Brain microvascular endothelial cell (primary cell): ENCODE measurements around the gene EOLA2.
"Not testable (repeated sequence)": the region's sequence is repeated elsewhere in the genome, so short reads cannot be mapped to it uniquely, and the experiment has no call there.

Experiments used
- DNase-seq: peaks from one replicate; pipeline ENCODE4 v3.0.0-alpha.2; 2020
- H3K27ac ChIP-seq: fragments of 250-450 bp; sonication (Bioruptor Pico); 2 replicates; pipeline ENCODE4 v1.5.1; 2020; ENCODE audit warnings: mild to moderate bottlenecking, moderate library complexity
- H3K27me3 ChIP-seq: fragments of 250-450 bp; sonication (Bioruptor Pico); replicated peaks from 2 replicates; pipeline ENCODE4 v1.5.1; 2020; ENCODE audit warnings: mild to moderate bottlenecking
- H3K36me3 ChIP-seq: fragments of 250-450 bp; sonication (Bioruptor Pico); replicated peaks from 2 replicates; pipeline ENCODE4 v1.5.1; 2020; ENCODE audit warnings: mild to moderate bottlenecking
- H3K4me3 ChIP-seq: 2 replicates; pipeline ENCODE4 v1.5.1; 2011; ENCODE audit warnings: low read depth, mild to moderate bottlenecking, control low read depth, low read length, moderate library complexity
- in situ Hi-C: cut with HindIII; loops from 2 replicates; pipeline ENCODE4 v1.10.0; 2017; ENCODE audit warnings: low sequenced_read_pairs, low pct_ligation_motif_present
- TF ChIP-seq, protein P1 (sequence below): IDR thresholded peaks from 2 replicates; pipeline ENCODE4 v1.5.1; 2011; ENCODE audit warnings: low read depth, mild to moderate bottlenecking, moderate library complexity, low read length, control low read depth, inconsistent platforms; ENCODE audit errors: missing control alignments

Gene EOLA2

DNA sequence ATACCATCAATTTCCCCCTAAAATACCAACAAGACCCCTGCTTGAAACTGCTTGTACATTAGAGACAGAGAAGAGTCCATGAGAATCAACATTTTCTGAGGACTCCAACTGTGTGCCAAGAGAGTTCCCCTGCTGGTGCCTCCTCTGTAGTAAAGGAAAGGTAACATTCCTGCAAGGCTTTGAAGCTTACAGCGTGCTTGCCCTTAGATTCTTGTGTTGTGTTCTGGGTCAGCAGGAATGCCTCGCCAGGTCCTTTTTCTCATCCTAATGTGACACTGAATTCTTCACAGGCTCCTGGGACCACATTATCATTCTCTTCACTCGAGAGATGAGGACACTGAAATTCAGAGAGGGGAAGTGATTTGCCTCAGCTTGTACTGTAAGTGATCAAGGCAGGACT, 9.7 kb upstream of the EOLA2 start:
- Histone ChIP-seq H3K36me3 (no peaks in the 10 kb centered on the region), H3K27ac (no peak overlapping the region), H3K4me3 (no peak overlapping the region), H3K27me3 (no peaks in the 10 kb centered on the region)
- no peak for DNase-seq
- TF ChIP-seq, protein P1, sequence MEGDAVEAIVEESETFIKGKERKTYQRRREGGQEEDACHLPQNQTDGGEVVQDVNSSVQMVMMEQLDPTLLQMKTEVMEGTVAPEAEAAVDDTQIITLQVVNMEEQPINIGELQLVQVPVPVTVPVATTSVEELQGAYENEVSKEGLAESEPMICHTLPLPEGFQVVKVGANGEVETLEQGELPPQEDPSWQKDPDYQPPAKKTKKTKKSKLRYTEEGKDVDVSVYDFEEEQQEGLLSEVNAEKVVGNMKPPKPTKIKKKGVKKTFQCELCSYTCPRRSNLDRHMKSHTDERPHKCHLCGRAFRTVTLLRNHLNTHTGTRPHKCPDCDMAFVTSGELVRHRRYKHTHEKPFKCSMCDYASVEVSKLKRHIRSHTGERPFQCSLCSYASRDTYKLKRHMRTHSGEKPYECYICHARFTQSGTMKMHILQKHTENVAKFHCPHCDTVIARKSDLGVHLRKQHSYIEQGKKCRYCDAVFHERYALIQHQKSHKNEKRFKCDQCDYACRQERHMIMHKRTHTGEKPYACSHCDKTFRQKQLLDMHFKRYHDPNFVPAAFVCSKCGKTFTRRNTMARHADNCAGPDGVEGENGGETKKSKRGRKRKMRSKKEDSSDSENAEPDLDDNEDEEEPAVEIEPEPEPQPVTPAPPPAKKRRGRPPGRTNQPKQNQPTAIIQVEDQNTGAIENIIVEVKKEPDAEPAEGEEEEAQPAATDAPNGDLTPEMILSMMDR, result no peak
- in situ Hi-C loops, result no loop called here

DNA sequence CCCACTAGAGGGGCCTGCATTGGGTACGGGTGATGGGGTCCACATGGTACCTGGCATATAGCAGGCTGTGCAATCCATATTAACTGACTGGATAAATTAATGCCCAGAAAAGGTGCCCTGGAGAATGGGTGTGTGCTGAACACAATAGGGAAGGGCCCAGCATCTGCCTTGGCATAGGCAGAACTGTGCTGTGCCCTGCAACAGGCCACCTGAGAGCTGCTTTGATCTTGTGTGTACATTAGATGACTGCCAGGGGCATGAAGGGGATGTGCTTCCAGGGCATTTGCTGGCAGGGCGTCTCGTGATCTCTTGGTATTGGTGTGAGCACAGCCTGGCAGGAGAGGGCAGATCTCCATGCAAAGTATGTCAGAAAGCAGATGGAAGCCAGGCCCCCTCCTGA, 8.6 kb upstream of the EOLA2 start:
- DNase-seq, H3K36me3 ChIP-seq, H3K4me3 ChIP-seq, in situ Hi-C loops, H3K27ac ChIP-seq, H3K27me3 ChIP-seq: not testable (repeated sequence)

DNA sequence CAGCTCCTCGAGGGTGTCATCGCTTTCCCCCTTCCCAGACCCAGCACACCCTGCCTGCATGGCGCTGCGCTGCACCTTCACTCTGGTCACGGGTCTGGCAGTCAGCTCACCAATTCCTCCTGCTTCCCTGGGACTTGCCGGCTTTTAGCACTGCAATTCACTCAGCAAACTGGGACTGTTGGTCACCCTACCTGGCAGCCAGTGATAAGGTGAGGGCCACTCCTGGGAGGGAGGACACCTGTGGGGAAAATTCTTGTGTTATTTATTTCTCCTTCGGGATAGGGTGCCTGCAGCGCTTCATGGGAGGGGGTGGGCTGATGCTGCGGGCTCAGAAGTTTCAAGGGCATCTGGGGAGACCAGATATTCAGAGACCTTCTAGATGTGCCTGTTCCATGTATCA, 7.5 kb upstream of the EOLA2 start:
- H3K27me3 ChIP-seq, H3K27ac ChIP-seq, in situ Hi-C loops, H3K36me3 ChIP-seq, DNase-seq, H3K4me3 ChIP-seq: not testable (repeated sequence)

DNA sequence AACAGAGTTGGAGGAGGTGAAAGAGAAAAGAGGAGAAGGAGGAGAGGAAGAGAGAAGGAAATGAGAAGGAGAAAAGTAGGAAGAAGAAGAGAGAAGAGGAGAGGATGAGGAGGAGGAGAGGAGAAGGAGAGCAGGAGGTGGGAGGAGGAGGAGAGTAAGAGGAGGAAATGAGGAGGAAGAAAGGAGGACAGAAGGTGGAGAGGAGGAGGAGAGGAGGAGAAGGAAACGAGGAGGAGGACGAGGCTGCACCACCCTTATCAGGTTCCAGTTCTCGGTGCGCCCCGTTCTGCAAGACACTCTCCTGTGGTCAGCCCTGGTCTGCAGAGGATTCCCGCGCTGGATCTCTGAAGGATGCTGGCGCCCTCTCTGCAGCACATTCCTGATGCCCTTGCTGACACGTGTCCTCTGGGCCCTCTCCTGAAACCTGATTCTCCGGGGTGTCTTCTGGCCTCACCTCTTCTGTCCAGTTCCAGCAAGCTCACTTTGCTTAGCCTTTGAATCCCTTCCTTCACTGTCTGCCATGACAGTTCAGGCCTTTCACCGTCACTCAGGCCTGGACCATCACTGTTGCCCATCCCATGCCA, 6.9 kb upstream of the EOLA2 start:
- H3K4me3 ChIP-seq, H3K27me3 ChIP-seq, DNase-seq, H3K27ac ChIP-seq, in situ Hi-C loops, H3K36me3 ChIP-seq: not testable (repeated sequence)

DNA sequence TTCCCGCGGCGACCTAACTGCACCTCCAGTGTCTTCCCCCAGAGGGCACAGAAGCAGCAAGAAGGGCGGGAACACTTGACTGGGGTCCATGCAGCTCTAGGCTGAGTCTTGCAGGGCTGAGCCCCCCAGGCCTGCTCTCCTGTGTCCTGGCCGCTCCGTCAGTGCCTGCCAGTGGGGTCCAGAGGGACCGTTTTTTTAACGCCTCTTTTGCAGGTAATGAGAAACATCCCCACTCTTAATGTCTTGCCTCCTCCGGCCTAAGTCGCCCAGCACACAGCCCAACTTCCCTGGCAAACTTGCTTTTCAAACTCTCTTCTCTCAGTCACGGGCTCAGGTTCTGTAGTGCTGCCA, 2.4 kb upstream of the EOLA2 start:
- DNase-seq, in situ Hi-C loops, H3K27ac ChIP-seq, H3K27me3 ChIP-seq, H3K36me3 ChIP-seq: not testable (repeated sequence)
- TF ChIP-seq, protein P1, result peak; percentile 72
- H3K4me3 ChIP-seq, result peak overlapping the region; percentile 15

DNA sequence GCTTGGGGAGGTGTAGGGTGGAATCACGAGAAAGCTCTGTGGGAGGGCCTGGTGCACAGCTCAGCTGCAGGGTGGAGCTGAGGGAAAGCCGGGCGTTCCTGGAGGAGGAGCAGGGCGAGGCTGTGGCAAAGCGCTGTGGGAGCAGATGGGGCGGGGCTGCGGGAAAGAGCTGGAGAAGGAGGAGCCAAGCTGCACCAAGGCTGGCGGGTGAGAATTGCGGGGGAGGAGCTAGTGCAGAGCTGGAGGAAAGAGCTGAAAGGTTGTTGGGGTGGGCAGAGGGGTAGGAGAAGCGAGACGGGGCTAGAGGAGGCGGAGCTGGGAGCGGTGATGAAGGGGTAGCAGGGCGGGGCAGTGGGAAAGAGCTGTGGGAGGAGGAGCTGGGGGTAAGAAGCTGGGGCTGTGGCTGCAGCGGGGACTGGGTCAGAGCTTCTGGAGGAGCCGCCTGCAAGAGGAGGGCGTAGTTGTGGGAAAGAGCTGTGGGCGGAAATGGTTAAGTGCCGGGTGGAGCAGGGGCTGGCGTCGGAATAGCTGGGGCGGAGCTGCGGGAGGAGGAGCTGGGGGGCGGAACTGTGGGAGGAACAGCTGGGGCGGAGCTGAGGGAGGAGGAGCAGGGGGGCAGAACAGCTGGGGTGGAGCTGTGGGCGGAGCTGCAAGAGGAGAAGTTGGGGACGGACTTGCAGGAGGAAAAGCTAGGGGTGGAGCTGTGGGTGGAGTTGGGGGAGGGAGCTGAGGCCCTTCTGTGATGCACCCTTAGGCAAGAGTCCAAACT, 1.8 kb upstream of the EOLA2 start:
- Histone ChIP-seq H3K4me3 (peak overlapping the region; percentile 59), H3K27ac (peak overlapping the region; percentile 99), H3K27me3 (no peaks in the 10 kb centered on the region), H3K36me3 (no peaks in the 10 kb centered on the region)
- TF ChIP-seq, protein P1, result no peak
- in situ Hi-C loops, result no loop called here
- DNase-seq, result peak; percentile 94

DNA sequence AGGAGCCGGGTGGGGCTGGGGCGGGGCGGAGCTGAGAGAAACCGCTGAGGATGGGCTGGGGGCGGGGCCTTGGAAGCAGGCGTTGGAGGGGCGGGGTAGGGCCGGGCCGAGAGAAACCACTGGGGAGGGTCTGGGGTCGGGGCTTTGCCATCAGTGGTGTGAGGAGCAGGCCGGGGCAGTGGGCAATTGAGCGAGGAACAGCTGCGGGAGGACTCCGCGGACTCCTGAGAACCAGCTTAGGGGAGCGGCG, 1.3 kb upstream of the EOLA2 start:
- Histone ChIP-seq H3K27me3 (no peaks in the 10 kb centered on the region), H3K27ac (peak overlapping the region; percentile 99), H3K4me3 (peak overlapping the region; percentile 59), H3K36me3 (no peaks in the 10 kb centered on the region)
- in situ Hi-C loops, result no loop called here
- TF ChIP-seq, protein P1, result no peak
- no peak for DNase-seq
